GM13977 (cell line): ENCODE data around the gene TMEM266.

ENCODE experiments used
- DNase-seq: peaks from one replicate; pipeline ENCODE4 v3.0.0; 2012; ENCODE audit warnings: low spot score
- CTCF ChIP-seq: IDR thresholded peaks from 2 replicates; pipeline ENCODE4 v1.5.1; 2012; ENCODE audit warnings: mild to moderate bottlenecking, control low read depth; ENCODE audit not compliant: insufficient read depth; ENCODE audit errors: extremely low read depth, missing control alignments
- in situ Hi-C: fragments of 300-500 bp; cut with MboI; formaldehyde crosslinking; loops from one replicate; pipeline ENCODE4 v1.12.0; 2022; ENCODE audit warnings: low sequenced_read_pairs, low pct_unique_long_range_greater_than_20kb, mixed read lengths, inconsistent platforms; ENCODE audit not compliant: unreplicated experiment

TMEM266 gene

GRCh38 chr15:76065793-76066192 lies 6.0 kb downstream of the TMEM266 start:
- in situ Hi-C loops: no loop called here
- no peak for TF ChIP-seq CTCF
- DNase-seq: no peak

GRCh38 chr15:76070192-76070591 lies 10.4 kb downstream of the TMEM266 start:
- no peak for DNase-seq
- no peak for TF ChIP-seq CTCF
- in situ Hi-C loops: no loop called here

GRCh38 chr15:76070921-76071635 lies 11.3 kb downstream of the TMEM266 start:
- in situ Hi-C loops: no loop called here
- no peak for TF ChIP-seq CTCF
- no peak for DNase-seq

GRCh38 chr15:76071806-76072205 lies 12.0 kb downstream of the TMEM266 start:
- in situ Hi-C loops: no loop called here
- no peak for TF ChIP-seq CTCF
- no peak for DNase-seq

GRCh38 chr15:76073554-76073953 lies 13.8 kb downstream of the TMEM266 start:
- DNase-seq: no peak
- in situ Hi-C loops: no loop called here
- no peak for TF ChIP-seq CTCF

- in situ Hi-C loops: no loop called here
- TF ChIP-seq CTCF: no peak
- DNase-seq: no peak
Observed at GRCh38 chr15:76075046-76075445, 15.3 kb downstream of the TMEM266 start.
